Activated CD4-positive, alpha-beta T cell treated with anti-CD3 and anti-CD28 coated beads, Interleukin-2, amount 50 U/mL, for 24 hours (primary cell): ENCODE results near the gene CCDC8.
"Not testable (repeated sequence)": the region's sequence is repeated elsewhere in the genome, so short reads cannot be mapped to it uniquely, and the experiment has no call there.

Experiments
- DNase-seq, 2 donors: peaks; one replicate each; pipeline ENCODE4 v3.0.0-alpha.2; 2020; ENCODE audit warnings: low read depth in 1 of 2, low spot score in 1 of 2

CCDC8 gene

DNA sequence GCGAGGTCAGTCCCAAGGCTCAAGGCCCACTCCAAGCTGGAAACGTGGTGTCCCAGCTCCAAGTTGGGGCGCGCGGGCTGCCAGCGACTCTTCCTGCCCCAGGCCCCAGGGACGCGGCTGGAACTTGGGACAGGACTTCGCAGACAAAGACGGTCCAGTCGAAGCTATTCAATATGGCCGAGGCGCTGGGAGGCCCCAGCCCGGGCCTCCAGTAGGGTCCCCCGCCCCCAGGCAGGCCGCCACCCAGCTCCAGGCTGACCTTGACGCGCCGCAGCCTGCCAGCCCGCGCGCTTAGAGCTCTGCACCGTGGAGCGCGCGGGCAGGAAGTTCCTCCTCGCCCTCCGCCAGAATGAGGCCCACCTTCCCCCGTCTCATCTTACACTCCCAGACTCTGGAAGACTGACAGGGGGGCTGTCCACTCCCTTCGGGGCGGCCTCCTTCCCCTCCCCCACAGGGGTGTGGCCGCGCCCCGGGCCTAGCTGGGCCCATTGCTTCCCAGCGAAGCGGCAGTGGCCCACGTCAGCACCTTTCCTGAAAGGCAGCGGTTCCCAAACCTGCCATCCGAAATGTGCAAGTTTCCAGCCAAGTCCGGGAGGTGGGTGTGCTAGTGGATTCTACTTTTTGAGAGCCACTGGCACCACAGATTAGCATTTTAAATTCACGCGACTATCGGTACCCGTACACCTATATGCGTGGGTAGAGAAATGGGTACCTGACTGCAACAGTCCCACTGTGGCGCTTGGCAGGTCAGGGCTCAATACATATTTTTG lies at the start of gene CCDC8:
TSS of gene CCDC8 (minus strand) at position 303 of the 770 bp plus-strand sequence. CDS start 754 bp downstream, outside the sequence.
- no peak for DNase-seq

GRCh38 chr19:46461537-46461936 lies 48.2 kb upstream of the CCDC8 start:
- DNase-seq: no peak

- no peak for DNase-seq
These were observed 47.6 kb upstream of the CCDC8 start for GRCh38 chr19:46460981-46461380.

GRCh38 chr19:46460055-46460454 lies 46.7 kb upstream of the CCDC8 start:
- DNase-seq: no peak

DNA sequence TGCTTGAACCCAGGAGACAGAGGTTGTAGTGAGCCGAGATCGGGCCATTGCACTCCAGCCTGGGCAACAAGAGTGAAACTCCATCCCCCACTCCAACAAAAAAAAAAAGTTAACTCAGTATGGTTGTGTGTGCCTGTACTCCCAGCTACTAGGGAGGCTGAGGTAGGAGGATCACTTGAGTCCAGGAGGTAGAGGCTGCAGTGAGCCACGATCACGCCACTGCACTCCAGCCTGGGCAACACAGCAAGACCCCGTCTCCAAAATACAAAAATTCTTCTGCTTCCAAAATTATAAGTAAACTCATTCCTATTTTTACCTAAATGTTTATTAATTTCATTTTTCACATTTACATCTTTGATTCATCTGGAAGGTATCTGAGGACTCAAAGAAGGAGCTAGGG lies 43.6 kb upstream of the CCDC8 start:
- no peak for DNase-seq

DNA sequence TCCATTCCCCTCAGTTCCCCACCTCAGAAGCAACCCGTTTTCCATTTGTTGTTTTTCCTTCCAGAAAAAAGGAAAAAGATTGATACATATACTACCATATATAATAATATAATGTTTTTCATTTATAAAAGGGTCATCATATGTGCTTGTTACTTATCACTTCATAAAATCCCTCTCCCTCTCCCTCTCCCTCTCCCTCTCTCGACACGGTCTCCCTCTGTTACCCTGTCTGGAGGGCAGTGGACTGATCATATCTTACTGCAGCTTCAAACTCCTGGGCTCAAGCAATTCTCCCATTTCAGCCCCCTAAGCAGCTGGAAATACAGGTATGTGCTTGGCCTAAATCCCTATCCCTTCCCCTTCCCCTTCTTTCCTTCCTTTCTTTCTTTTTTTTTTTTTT lies 40.9 kb upstream of the CCDC8 start:
- DNase-seq: no peak

GRCh38 chr19:46453661-46454060 lies 40.3 kb upstream of the CCDC8 start:
- no peak for DNase-seq

- DNase-seq: no peak
These were observed 38.8 kb upstream of the CCDC8 start for GRCh38 chr19:46452186-46452585.

DNA sequence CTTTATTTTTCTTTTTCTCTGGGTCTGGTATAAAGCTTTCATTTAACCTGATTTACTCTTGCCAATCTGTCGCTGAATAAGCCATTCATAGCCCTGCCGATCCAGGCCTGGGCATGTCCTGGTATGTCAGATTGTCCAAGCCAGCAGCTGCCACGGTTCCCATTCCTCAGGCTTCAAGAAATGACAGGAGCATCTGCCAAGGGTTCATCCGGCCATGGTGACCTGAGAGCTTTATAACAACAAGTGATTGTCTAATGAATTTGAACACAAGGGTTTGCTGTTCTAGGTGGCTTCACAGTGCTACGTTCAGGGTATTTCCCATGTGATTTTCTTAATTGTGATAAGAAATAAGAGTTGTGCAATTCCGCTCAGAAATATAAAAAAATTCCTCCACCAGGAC lies 38.0 kb upstream of the CCDC8 start:
- DNase-seq: no peak

DNA sequence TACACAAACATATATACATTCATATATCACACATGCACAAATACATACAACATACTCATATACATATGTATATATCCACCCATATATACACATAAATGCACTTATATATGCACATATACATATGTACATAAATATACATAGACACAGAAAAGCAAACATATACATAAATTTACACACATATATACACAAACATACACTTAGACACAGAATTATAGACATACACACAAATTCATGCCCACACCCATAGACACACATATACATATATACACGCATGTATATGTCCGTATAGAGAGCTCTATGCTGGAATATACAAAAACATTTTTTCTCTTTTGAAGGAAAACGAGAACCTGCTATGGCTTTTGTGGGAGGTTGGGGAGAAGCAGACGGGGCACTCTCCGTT lies 37.4 kb upstream of the CCDC8 start:
- no peak for DNase-seq

- no peak for DNase-seq
These were observed 35.9 kb upstream of the CCDC8 start for GRCh38 chr19:46449228-46449627.

DNA sequence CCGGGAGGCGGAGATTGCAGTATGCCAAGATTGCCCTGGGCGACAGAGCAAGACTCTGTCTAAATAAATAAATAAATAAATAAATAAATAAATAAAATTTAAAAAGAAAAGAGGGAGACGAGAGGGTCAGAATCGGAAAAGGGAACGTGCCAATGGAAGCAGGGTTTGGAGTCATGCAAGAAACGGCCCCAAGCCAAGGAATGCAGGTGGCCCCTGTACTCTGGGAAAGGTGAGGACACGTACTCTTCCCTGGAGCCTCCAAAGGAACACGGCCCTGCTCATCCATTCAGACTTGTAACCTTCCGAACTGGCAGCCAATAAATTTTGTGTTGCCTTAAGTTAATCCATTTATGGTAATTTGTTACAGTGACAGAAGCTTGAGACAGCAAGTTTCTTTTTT lies 35.2 kb upstream of the CCDC8 start:
- DNase-seq: no peak

DNA sequence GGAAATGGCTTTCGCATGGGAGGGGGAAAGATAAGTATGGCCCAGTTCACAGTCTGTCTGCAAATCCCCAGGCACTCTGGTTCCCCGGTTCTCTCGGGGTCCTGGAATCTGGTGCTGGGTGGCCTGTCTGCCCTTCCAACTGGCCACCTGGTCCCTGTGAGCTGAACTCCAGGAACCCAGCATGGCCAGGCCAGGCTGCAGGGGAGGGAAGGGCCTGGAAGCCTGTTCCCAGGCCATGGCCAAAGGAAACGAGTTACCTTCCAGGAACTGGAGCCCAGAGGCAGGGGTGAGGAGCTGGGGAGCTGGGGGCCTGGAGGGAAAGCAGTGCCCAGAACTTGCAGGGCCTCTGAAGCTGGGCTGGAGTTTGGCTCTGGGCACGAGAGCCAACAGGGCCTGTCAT lies 34.5 kb upstream of the CCDC8 start:
- DNase-seq: no peak

DNA sequence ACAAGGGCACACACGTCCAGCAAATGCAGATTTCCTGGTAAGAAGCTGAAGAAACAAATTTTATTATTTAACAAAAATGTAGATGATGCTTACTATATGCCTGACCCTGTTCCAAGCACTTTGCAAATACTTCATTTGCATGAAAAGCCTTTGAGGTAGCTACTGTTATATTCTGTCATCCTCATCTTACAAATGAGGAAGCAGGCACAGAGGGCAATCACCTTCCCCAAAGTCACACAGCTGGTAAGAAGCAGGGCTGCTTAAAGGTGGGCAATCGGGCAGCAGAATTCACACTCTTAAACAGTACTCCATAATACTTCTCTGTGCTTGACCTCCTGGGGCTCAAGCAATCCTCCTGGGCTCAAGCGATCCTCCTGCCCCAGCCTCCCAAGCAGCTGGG lies 33.6 kb upstream of the CCDC8 start:
- DNase-seq: no peak

DNA sequence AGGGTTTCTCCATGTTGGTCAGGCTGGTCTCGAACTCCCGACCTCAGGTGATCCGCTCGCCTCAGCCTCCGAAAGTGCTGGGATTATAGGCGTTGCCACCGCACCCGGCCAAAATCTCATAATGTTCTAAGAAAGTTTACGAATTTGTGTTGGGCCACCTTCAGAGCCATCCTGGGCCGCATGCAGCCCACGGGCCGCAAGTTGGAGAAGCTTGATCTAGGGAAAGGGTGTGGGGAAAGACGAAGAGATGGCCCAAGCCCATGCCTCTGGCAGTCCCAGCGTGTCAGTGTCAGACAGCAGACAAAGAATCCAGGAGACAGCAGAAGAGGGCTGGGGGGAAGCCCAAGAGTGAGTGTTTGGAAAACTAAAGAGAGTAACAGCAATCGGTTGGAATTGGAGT lies 32.7 kb upstream of the CCDC8 start:
- no peak for DNase-seq

DNA sequence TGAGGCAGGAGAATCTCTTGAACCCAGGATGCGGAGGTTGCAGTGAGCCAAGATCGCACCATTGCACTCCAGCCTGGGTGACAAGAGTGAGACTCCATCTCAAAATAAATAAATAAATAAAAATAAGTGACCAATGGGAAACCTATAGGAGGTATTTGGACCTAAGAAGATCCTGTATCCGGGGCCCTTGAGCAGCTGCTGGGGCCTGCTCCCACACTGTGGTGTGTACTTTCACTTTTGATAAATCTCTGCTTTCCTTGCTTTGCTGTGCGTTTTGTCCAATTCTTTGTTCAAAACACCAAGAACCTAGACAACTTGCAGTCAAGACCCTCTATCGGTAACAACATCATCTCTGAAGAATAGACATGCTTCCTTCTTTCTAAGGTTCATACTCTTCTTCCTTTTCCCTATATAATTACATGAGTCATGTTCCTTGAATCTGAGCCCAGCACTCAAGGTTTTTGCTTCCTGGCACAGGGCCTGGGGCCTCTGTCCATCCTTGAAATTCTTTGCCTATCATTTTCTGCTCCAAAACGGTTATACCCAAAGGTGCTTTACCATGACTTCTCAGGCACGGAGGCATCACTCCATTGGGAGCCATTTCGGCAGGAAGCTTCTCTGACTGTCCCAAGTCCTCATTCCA lies 29.6 kb upstream of the CCDC8 start:
- DNase-seq: no peak

DNA sequence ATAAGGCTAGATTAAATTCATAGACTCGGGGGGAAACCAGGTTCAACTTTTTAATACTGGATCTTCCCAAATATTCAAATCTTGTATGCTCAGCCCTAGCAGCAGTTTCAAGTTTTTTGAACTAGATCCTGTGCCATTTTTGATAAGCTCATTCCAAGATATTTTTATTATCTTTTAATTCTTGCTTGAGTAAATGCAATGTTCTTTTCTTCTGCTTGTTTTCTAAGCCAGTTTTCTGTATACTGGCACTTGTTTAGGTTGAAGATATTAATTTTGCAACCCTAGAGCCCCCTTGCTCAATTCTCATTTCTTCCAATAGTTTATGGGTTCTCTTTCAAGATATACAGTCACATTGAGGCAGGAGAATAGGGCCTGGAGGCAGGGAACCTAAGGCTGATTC lies 28.5 kb upstream of the CCDC8 start:
- no peak for DNase-seq

GRCh38 chr19:46435689-46436088 lies 22.3 kb upstream of the CCDC8 start:
- DNase-seq: not testable (repeated sequence)

- no peak for DNase-seq
These were observed 21.6 kb upstream of the CCDC8 start for GRCh38 chr19:46435009-46435408.

DNA sequence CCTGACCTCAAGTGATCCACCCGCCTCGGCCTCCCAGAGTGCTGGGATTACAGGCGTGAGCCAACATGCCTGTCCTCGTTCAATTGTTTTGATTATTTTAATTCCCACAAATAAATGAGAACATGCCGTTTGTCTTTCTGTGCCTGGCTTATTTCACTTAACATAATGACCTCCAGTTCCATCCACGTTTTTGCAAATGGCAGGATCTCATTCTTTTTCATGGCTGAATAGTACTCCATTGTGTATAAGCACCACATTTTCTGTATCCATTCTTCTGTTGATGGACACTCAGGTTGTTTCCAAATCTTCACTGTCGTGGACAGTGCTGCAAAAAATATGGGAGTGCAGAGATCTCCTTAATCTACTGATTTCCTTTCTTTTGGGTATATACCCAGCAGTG lies 20.1 kb upstream of the CCDC8 start:
- not testable (repeated sequence) for DNase-seq

- no peak for DNase-seq
These were observed 18.5 kb upstream of the CCDC8 start for GRCh38 chr19:46431824-46432223.

DNA sequence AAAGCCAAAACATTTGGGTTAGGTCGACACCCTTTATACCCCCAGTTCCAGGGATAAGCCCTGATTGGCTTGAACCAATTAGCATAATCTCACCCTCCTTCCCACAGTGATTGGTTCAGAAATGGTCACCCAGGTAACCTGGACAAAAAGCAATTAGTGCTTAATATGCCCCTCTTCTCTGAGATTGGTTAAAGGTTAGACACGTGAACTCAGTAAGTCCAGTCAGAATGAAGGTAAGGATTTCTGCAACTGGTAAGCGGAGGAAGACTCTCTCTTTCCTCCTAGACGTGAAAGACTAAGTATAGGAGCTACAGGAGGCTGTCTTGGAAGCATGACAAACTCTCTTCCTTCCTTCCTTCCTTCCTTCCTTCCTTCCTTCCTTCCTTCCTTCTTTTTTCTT lies 16.6 kb upstream of the CCDC8 start:
- no peak for DNase-seq
